CD1c-positive myeloid dendritic cell (primary cell): Measurements from ENCODE around the gene ABLIM1.

Source experiments
- DNase-seq: peaks from one replicate; pipeline ENCODE4 v3.0.0-alpha.2; 2016; ENCODE audit errors: extremely low spot score

The ABLIM1 gene

DNA sequence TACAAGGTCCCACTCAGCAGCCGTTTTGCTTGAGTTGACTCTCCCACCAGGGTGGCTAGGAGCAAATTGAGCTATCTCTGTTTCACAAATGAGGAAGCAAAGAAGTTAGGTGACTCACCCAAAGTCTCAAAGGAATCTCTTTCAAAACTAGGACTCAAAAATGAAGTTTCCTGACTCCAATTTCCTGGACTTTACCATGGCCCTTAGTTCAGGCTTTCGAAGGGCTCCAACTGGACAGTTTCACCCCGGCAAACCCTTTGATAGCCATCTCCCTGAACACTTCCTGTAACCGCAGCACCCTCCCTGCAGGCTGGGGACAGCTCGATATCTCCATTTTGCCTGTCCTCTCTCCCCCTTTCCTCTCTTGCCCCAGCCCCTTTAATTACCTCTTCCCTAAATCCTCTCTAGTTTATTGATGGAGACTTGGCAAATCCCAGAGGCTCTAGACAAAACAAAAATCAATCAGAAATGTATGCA lies 249.1 kb downstream of the ABLIM1 start:
- DNase-seq = no peak

DNA sequence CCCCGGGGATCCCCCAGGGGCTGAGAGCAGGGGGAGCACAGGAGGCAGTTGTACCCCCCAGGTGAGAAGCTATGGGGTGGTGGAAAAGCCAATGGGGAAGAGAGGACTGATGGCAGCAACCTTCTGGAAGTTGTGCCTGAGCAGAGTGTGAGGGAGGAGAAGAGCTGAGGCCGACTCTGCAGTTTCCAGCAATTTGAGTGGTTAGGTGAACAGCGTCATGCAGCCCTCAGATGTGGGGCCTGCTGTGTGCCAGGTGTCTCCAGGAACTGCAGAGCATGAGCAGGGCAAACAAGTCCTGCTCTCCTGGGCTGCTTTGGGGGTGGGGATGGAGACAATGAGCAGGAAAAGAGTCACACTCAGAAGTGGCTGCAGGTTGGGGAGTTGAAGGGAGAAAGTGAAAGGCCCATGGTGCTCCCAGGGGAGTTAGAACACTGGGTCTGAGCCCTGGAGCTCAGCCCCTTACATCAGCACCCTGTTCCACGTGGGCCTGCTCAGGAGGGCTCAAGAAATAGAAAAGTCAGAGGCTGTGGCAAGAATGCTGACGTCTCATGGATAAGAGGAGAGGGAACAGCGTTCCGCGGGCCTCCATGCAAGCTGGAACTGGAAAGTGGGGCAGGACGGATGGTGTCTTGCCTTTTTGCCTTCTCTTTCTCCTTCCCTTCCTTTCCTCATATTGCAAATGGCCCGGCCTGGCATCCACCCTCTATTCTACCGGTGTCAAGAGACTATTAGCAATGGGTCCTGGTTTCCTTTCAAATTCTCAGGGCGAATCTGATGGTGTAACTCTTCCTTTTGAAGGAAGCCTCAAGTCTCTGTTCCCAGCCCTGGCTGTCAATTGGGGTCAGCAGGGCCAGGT lies 249.7 kb downstream of the ABLIM1 start:
- DNase-seq = no peak

DNA sequence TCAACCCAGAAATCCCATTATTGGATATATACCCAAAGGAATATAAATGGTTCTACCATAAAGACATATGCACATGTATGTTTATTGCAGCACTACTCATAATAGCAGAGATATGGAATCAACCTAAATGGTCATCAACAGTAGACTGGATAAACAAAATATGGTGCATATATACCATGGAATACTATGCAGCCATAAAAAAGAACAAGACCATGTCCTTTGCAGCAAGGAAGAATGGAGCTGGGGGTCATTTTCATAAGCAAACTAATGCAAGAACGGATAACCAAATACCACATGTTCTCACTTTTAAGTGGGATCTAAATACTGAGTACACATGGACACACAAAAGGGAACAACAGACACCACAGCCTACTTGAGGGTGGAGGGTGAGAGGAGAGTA lies 251.6 kb downstream of the ABLIM1 start:
- no peak for DNase-seq

DNA sequence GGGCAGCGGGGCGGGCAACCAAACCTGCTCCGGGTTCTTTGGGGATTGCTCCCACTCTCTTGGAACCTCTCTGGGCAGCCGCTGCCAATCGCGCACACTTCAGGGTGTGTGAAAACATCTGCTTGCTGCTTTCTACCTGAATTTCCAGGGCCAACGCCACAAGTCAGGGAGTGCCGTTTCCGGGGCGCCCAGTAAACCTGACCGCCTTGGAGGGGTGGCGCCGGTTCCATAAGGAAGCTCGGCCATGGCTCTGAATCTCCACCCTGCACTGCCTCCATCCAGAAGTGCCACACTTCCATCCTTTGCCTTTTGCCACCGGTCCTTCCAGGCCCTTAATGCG lies 253.1 kb downstream of the ABLIM1 start:
- no peak for DNase-seq

DNA sequence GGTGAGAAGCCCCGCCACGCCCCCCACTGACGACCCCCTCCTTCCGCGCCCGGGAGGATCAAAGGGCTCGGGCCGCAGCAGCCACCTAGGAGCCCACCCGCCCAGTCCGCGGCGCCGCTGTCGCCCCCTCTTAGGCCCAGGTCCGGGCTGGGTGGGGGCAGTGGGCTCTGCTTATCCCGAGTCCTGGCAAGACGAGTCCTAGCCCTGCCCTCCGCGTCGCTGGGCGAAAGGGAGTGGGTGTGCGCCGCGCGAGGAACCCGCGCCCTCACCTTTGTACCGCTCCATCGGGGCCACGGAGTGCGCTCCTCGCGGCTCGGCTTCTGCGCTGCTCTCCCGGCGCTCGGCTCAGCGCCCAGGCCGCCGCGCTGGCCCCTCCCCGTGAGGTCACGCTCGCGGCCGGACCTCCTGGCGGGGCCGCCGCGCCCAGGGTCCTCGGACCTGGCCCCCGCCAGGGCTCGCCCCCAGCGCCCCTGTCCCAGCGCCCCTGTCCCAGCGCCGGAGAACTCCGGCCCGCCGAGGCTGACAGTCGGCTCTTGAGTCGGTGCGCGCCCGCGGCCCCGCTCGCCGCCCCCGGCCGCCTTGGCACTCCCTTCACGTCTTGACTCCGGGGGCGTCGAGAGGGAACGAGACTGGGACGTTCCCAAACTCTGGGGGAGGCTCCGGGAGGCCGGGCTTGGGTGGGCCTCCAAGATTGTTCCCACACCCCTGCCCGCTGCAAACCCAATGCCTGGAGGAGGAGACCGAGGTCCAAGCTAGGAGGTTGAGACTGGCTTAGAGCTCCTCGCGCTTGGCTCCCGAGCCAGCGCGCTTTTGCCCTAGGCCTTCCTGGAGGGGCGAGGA lies 253.7 kb downstream of the ABLIM1 start, which contains the start of gene AFAP1L2:
Gene AFAP1L2, minus strand, starts transcription at position 332 of the 840 bp plus-strand sequence. Its CDS starts 47 bp downstream, at position 285.
- no peak for DNase-seq

DNA sequence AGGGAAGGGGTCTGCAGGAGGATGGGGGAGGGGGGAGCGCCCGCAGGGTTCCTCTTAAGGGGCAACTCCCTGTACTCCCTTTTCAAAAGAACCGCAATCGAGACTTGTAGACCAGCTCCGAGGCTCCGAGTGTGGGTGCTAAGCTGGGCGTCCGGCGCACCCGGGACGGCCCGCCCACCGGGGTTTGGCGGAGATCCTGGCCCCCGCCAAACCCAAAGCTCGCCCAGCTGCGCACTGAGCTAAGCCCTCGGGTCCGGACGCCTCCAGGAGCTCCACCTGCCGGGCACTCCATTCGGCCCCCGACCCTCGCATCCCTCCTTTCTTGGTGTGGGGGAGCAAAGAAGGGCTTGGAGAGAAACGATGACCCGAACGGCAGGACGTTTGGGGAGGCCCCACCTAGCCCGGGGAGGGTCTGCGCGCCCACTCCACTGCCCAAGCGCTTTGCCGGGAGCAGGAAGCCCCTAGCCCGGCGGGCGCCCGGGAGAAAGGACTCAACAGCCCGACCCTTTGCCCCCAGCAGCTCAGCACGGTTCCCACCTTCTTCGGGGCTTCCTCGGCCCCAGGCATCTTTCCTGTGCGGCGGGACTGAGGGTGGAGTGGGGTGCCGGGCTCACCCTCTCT lies 254.4 kb downstream of the ABLIM1 start:
- no peak for DNase-seq

DNA sequence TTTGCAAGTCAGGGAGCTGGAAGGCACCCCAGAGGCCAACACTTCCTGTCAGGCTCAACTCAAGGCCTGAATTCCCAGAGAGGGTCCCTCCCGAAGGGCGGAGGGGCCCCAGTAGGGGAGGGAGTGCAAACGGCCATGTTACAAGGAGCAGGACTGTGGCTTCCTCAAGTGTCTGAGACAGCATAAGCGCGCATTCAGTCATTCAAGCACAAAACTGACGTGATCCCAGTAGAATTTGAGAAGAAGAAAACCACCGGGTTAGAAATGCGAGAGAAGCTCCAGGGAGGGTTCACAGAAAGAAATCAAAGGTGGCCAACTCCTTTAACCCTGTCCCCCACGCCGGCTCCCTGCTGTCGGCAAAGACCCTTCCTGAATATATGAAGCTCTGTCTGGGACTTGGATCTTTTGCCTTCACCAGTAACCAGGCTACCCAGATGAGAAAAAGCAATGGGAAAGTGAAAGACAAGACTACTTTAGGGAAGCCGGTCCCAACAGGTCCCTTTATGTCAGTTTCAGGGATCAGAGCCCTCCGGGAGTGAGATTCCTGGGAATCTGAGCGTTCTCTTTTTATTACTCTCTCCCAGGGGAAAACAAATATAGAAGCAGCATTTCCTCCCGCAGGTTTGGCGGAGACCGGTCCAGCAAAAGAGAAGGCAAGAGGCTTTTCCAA lies 255.1 kb downstream of the ABLIM1 start:
- no peak for DNase-seq

DNA sequence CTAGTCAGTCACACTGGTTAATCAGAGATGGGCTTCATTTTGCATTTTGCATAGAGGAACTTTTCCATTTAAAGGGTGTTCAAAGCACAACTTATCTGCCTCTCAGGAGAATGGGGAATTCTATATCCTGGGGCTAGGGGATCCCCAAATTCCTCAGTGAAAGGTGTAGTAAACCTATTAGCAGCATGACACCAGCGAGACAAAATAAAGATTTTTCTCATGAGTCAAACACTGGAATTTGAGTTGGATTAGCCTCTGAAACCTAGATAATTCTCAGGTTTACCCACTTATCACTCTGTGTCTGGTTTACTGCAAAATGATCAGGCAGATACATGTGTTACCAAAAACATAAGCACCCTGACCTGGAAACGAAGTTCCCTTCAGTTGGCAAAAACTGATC lies 255.8 kb downstream of the ABLIM1 start:
- no peak for DNase-seq

DNA sequence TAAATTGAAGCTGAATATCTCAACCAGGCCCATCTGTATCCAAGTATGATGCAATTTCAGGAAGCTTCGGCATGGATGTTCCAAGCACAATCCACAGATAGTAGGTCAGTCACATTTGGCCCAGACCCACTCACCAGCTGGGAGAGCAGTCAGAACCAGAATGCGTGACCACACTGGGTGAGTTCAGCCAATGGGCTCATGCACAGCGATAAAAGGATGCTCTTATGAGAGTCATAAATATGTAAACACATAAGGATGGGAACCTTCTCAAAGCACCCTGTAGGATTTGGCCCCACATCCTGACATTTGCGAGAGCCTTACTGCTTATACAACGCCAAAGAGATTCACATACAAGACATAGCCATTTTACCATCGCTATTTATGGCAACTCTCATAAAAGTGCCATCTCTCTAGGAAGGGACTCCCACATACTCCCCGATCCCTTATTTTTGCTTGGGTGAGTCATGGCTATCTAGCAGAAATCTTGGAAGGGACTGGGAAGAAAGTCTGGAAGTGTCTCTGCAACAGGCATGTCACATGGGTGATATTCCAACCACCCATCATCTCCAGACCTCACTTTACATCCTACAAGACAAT lies 256.8 kb downstream of the ABLIM1 start:
- no peak for DNase-seq

DNA sequence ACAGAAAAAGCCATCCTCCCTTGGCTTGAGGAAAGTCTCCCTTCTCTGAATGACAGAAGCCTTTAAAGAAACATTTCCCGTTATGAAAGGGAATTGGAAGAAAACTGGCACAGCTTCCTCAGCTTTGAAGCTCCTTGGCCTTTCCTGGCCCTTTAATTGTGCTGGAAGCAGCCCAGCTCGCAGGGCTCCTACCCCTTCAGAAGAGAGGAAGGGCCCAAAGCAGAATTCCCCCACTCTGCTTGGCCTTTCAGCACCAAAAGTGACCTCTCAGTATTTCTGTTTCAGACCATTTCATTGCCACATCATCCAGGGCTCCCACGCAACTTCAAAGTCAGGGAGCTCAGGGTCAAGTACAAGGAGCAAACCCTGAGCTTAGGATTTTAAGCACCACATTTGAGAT lies 258.0 kb downstream of the ABLIM1 start:
- DNase-seq = no peak

DNA sequence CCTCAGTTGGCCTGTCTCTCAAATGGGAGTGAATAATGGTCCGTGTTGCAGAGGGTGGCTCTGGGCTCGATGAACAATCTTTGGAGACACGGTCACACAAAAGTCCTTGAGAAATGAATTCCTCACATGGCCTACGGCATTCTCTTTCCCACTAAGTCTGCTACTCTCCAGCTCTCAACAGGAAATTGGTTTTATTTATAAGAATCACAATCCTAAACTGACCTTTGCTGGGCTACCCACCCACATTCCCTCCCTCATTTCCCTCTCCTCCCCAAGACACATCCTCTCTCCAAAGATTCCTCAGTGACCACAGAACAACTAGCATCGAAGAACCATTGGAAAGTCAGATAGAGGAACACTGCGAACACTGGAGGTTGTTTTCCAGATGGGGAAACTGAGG lies 258.5 kb downstream of the ABLIM1 start:
- no peak for DNase-seq

DNA sequence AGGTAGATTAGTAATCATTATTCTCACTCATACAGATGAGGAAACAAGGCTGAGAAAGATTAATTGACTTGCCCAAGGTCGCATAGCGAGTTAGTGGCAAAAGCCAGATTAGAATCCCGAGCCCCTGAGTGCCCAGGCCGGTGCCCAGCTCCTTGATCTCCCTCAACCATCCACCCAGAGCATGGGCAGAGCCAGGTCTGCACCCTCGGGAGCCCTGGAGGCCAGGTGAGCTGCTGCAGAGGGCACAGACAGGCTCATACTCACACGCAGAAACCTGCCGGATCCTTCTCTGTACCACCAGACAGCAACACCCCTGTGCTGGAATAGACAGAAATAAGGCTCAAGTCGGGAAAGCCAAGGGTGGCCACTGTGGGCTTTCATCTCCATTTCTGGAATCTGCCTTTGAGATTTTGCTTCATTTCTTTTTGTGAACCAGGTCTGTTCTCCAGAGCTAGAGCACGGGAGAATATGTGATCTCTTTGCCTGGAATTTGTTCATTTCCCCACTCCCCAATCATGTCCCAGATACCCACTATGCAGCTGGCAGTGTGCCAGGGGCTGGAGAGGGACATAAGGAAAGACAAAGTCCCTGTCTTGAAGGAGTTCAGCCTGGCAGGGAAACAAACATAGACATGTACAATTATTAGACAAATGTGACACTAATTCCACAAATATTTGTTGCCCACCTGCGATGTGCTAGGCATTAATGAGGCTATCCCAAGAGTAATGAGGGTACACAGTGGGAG lies 259.3 kb downstream of the ABLIM1 start:
- no peak for DNase-seq

DNA sequence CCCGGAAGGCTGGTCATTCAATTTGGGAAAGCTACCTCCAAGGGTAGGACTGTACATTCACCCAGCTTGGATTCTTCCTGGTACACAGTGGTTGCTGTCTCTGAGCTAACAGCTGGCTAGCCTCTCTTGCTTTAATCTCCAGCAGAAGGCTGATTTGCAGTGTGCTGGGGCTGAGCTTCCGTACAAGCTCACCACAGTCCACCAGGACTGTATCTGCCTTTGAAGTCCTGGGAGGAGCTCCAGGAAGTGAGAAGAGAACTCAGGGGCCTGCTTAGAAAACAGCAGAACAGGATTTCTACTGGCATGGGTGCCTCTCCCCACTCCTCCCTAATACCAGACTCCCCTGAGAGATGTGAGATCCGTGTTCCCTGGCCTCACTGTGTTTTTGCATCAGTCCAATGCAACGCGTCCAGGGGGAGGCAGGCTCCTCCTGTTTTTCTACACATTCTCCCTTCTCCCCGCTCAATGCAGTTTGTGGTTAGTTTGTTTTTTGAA lies 260.4 kb downstream of the ABLIM1 start:
- no peak for DNase-seq

DNA sequence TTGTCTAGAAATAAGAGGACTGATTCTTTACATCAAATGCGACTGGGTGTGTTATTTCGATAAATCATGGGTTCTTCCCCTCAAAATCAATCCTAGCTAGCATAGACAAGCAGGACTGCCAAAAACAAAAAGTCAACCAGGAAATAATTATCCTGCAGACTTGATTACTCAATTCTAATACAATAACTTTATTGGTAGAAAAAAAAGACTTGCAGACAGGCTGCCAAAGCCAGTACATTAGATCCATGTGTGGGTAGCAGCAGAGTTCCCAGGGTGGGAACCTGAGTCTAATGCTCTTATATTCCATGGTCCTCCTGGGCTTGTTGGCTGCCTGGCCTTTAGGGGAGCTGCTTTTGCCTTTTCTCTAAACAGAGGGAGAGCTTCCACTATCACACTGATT lies 261.6 kb downstream of the ABLIM1 start:
- no peak for DNase-seq

DNA sequence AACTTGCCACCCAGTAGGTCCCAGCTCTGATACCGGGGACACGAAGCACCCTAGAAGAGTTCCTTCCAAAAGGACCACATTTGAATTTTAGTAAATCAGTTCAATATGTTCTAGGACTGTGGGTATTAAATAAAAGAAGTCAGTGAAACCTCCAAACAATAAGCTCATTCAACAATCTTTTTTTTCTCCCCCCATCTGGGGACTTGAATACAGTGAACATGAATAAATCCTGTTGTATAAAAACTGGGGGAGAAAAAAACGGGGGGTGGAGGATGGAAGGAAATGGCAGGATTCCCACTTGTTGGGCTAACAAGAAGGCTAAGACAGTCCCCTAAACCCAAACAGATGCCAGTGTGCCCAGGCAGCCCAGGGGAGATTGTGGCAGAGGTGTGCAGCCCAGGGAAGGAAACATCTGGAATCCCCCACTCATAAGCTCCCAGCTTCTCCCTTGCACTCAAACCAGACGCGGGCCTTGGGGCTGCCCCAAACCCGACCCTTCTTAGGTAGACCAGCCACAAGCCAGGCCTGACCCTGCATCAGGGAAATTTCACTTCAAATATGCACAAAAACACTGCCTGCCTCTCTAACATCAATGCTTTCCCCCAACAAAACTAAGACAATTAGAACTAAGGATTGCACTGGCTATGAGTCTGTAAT lies 262.6 kb downstream of the ABLIM1 start:
- DNase-seq = no peak

DNA sequence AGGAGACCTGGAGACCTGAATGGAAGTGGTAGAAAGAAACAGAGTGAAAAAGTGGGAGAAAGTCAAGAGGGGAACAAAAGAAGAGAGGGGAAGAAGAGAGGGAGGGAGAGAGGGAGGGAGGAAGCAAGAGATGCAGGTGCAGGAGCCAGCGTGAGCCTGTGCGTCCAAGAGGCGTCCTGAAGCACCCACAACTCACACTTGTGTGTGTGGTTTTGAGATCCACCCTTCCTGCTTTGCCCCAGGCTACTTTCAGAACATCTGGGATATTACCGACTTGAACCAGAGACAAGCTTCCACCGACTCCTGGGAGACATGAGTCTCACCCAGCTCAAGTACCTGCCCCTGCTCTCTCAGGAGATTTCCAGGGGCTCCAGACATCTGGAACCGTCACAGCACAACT lies 263.5 kb downstream of the ABLIM1 start:
- no peak for DNase-seq

DNA sequence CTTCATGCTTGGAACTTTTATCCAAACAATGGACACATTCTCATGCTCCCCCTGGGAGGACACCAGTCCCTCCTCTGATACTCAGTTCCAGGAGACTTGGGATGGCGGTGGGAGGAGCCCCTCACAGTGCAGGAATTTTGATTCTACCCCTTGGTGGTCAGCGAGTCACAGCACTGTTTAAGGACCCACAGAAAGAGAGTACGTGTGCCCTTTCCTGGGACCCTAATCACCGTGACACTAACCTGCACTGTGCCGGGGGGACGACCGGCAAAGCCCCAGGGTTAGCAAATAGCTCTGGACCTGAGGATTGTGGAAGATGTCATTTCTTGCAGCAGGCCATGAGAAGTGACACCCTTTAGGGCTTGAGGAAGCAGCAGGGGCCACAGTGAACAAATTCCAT lies 264.2 kb downstream of the ABLIM1 start:
- DNase-seq = no peak

DNA sequence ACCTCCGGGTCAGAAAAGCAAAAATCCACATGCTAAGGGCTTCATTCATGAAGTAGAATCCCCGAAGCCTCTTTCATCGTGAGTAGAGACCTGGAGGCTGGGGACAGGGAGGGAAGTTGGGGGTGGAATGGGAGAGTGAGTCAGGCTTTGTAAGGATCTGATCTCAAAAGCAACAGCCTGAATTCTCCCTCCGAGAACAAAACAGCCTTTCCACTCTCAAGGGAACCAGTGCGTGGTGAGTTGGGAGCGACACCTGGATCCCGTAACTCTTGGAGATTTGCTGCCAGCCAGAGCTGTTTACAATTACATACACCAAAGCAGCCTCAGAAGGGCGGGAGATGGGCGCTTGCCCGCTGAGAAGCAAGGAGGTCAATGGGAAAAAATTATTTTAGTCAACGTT lies 264.6 kb downstream of the ABLIM1 start:
- no peak for DNase-seq

DNA sequence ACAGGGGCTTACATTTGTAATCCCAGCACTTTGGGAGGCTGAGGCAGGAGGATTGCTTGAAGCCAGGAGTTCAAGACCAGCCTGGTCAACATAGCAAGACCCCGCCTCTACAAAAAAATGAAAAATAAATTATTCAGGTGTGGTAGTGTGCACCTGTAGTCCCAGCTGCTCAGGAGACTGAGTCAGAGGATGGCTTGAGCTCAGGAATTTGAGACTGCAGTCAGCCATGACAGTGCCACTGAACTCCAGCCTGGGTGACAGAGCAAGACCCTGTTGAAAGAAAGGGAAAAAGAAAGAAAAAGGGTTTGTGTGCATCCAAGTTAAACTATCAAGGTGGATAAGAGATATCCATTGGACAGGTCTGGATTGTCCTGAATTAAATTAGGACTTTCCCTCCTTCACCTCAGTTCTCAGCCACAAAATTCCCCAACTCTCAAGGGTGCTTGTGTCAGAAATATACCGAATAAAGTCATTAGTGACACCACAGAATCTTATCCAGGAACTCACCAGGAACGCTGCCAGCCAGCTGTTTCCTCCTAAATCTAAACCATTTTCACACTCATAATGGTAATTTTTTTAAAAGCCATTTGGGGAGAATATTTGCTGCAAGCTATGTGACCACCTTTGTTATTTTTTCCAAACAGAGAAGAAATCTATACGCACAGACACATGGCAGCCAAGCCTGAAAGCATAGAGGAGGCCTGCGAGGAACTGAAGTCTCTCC lies 265.8 kb downstream of the ABLIM1 start:
- DNase-seq = no peak
